Esophagus squamous epithelium (tissue), 5 donors: ENCODE measurements around the gene GPR176. TPM values are rescaled to one million over a fixed set of nuclear protein-coding genes. Genes with fewer than 3 reads are reported as not detected.

ENCODE experiments used
- DNase-seq: peaks from one replicate; lab custom pipeline; 2025; lab: John Stamatoyannopoulos, UW
- H3K27ac ChIP-seq, 4 donors: fragments of 200-600 bp; sonication (generic); one replicate each; pipeline ENCODE4 v1.5.1; 2016 to 2019; ENCODE audit warnings: mild to moderate bottlenecking in 1 of 4
- H3K27me3 ChIP-seq, 4 donors: fragments of 200-600 bp; sonication (generic); 1 replicate in 3 of 4; 2 replicates in 1 of 4; pipeline versions ENCODE4 v1.5.1 to v1.6.0; 2017 to 2021; ENCODE audit warnings: antibody characterized with exemption in 1 of 4
- H3K36me3 ChIP-seq, 3 donors: fragments of 200-600 bp; sonication (generic); one replicate each; pipeline ENCODE4 v1.5.1; 2016 to 2019
- H3K4me1 ChIP-seq, 3 donors: fragments of 200-600 bp; sonication (generic); one replicate each; pipeline ENCODE4 v1.5.1; 2017 to 2019
- H3K4me3 ChIP-seq, 4 donors: fragments of 200-600 bp; sonication (generic); 1 replicate in 3 of 4; 2 replicates in 1 of 4; pipeline ENCODE4 v1.5.1; 2016 to 2019; ENCODE audit warnings: mild to moderate bottlenecking in 2 of 4, moderate library complexity in 1 of 4
- H3K9me3 ChIP-seq, 3 donors: fragments of 200-600 bp; sonication (generic); one replicate each; pipeline ENCODE4 v1.5.1; 2016 to 2019
- POLR2A ChIP-seq, 4 donors: fragments of 450-650 bp; IDR thresholded peaks; one replicate each; pipeline ENCODE4 v1.6.1; 2017; ENCODE audit warnings: antibody characterized with exemption in 4 of 4, mild to moderate bottlenecking in 4 of 4, moderate library complexity in 3 of 4
- WGBS, 2 donors: methylation state at CpG; one replicate each; pipeline ENCODE4 v1.1.5; 2018; 5-methylcytosine and 5-hydroxymethylcytosine counted together
- intact Hi-C: fragments of 100-400 bp; cut with DNase I; formaldehyde crosslinking; loops from one replicate; pipeline ENCODE4 v1.15.0; 2022
- total RNA-seq, 4 donors: library from RNA; depleted of rRNA; stranded (reverse); fragments of >200 nt; gene quantifications; one replicate each; pipeline ENCODE4 v1.1.0, GENCODE V29; 2016
- TF ChIP-seq, protein P1 (sequence below), 6 experiments: fragments of 450-650 bp in 4 of 6; fragments of 200-600 bp in 2 of 6; sonication (generic) in 2 of 6; IDR thresholded peaks; one replicate each; pipeline ENCODE4 v1.5.1; 2016 to 2019; ENCODE audit warnings: antibody characterized with exemption in 6 of 6, mild to moderate bottlenecking in 4 of 6, moderate library complexity in 4 of 6
- donor health status: DM: yes; HTN: yes; CAD: no.

The GPR176 gene, protein sequence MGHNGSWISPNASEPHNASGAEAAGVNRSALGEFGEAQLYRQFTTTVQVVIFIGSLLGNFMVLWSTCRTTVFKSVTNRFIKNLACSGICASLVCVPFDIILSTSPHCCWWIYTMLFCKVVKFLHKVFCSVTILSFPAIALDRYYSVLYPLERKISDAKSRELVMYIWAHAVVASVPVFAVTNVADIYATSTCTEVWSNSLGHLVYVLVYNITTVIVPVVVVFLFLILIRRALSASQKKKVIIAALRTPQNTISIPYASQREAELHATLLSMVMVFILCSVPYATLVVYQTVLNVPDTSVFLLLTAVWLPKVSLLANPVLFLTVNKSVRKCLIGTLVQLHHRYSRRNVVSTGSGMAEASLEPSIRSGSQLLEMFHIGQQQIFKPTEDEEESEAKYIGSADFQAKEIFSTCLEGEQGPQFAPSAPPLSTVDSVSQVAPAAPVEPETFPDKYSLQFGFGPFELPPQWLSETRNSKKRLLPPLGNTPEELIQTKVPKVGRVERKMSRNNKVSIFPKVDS
- total RNA-seq: 1 to 10 TPM in 3 of 4 donors, not detected in 1; 1.1 to 5.0 (median 4.0) TPM

DNA sequence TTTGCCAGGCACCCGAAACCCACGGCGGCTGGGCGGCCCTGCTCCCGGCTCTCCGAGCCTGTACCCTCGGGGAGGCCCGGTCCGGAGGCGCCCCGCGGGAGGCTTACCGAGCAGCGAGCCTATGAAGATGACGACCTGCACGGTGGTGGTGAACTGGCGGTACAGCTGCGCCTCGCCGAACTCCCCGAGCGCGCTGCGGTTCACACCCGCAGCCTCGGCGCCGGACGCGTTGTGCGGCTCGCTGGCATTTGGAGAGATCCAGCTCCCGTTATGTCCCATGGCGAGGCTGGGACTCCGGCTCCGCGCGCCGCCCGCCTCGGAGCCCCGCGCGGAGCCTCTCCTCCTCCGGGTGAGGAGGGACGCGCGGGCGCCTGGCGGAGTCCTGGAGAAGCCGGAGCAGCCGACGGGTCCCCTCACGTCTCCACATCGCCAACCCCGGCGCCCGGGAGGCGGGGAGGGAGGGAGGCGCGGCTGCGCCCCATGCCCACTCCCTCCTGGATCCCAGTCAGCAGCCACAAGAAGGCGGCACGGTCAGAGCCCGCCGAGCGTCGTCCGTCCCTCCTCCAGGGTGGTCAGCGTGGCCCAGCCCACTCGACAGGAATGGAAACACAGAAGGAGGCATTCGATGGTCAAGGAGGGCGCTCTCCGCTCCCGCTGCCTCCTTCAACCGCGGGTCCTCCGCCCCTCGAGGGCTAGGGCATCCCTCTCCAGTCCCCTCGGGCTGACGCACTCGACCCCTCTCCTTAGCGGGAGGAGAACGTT is at the start of gene GPR176:
TSS of gene GPR176 (minus strand) at position 519 of the 762 bp plus-strand sequence. CDS start at position 279, 240 bp downstream.
- H3K4me3 ChIP-seq: peak within 1 kb of the TSS; percentile 52 to 78 (median 72)
- H3K27ac ChIP-seq: peak within 1 kb of the TSS; percentile 62 to 87 (median 79)
- H3K27me3 ChIP-seq: peaks cover 0 to 45% (median 5%) of the 10 kb centered on the region in 4 donors
- peaks cover 12 to 25% (median 13%) of the 10 kb centered on the region in 3 donors for H3K4me1 ChIP-seq
- no peaks in the 10 kb centered on the region for H3K36me3 ChIP-seq
- 0% methylated on average over 4 to 7 of the region's 84 CpGs for WGBS, 2 donors
- intact Hi-C loops: loop anchor here (10.0 kb wide), 1 partner anchor 55 kb away; no protein-coding TSS in a partner anchor
- H3K9me3 ChIP-seq: no peaks in the 10 kb centered on the region
- peak in 2 of 4 donors; percentile 15 to 38 for TF ChIP-seq POLR2A (IDR thresholded peaks at IDR 0.05)
- TF ChIP-seq, protein P1, sequence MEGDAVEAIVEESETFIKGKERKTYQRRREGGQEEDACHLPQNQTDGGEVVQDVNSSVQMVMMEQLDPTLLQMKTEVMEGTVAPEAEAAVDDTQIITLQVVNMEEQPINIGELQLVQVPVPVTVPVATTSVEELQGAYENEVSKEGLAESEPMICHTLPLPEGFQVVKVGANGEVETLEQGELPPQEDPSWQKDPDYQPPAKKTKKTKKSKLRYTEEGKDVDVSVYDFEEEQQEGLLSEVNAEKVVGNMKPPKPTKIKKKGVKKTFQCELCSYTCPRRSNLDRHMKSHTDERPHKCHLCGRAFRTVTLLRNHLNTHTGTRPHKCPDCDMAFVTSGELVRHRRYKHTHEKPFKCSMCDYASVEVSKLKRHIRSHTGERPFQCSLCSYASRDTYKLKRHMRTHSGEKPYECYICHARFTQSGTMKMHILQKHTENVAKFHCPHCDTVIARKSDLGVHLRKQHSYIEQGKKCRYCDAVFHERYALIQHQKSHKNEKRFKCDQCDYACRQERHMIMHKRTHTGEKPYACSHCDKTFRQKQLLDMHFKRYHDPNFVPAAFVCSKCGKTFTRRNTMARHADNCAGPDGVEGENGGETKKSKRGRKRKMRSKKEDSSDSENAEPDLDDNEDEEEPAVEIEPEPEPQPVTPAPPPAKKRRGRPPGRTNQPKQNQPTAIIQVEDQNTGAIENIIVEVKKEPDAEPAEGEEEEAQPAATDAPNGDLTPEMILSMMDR (IDR thresholded peaks at IDR 0.05): no peak
- DNase-seq: no peak

GRCh38 chr15:39969002-39969394 is 48.9 kb upstream of the GPR176 start:
- no peak overlapping the region for H3K4me3 ChIP-seq
- H3K27me3 ChIP-seq: no peaks in the 10 kb centered on the region
- peaks cover 3 to 70% (median 5%) of the 10 kb centered on the region in 3 donors for H3K36me3 ChIP-seq
- intact Hi-C loops: no loop called here
- no peaks in the 10 kb centered on the region for H3K9me3 ChIP-seq
- DNase-seq: no peak
- H3K4me1 ChIP-seq: peaks cover 0 to 20% (median 4%) of the 10 kb centered on the region in 3 donors
- no peak for TF ChIP-seq POLR2A (IDR thresholded peaks at IDR 0.05)
- TF ChIP-seq, protein P1 (IDR thresholded peaks at IDR 0.05): no peak
- WGBS, 2 donors: 94 to 95% methylated on average over 2 of the region's 2 CpGs
- no peak overlapping the region for H3K27ac ChIP-seq

DNA sequence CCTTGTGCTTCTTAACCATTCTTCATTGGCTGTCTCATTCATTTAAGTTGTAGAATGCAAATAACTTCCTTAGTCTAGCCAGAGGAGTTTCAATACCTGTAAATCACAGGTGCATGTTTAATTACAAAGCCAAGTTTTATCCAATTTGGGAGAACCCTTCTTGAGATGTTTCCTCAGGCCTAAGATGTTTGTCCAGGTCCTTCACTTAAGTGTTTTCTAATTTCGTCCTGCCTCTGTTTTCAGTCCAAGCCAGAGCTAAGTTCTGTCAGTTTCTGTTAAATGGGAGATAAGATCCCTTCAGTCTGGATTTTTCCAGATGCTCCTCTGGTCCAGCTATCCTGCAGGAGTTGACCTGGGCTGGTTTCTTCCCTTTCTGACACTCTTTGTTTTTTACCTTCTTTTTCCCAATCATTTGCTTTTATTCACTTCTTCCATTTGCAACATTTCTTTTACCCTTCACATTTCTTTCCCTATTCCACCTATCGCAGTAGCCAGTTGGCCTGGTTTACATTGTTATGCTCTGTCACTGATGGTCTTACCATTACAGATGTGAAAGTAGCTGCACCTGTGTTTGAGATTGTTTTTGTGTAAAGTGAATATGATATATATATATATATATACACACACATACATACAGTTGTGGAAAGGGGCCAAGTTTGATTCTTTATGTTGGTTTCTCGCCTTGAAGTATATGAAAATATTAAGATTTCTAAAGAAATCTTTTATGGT is 48.4 kb upstream of the GPR176 start:
- no peak for TF ChIP-seq POLR2A (IDR thresholded peaks at IDR 0.05)
- TF ChIP-seq, protein P1 (IDR thresholded peaks at IDR 0.05): no peak
- H3K27ac ChIP-seq: no peak overlapping the region
- H3K27me3 ChIP-seq: no peaks in the 10 kb centered on the region
- no peak for DNase-seq
- intact Hi-C loops: no loop called here
- no peaks in the 10 kb centered on the region for H3K9me3 ChIP-seq
- 90 to 92% methylated on average over 3 of the region's 3 CpGs for WGBS, 2 donors
- H3K4me1 ChIP-seq: peaks cover 0 to 20% (median 4%) of the 10 kb centered on the region in 3 donors
- no peak overlapping the region for H3K4me3 ChIP-seq
- H3K36me3 ChIP-seq: peaks cover 3 to 64% (median 5%) of the 10 kb centered on the region in 3 donors

DNA sequence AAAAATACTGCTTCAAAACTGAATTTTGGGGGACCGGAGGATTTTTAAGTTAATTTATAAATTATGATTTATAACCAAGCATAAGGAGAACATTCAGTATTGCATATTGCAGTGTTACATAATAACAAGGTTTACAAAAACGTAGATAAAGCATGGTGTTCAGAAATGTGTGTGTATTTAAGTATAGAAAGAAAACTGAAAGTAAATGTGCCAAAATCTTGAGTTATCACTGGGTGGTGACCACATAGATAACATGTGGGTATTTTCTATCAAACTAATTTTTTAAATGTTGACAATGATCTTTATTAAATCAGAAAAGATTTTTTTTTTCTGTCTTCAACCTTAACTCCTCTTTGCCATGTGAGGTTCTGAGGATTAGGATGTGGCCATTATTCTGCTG is 46.5 kb upstream of the GPR176 start:
- H3K36me3 ChIP-seq: peaks cover 3 to 64% (median 5%) of the 10 kb centered on the region in 3 donors
- no peaks in the 10 kb centered on the region for H3K27me3 ChIP-seq
- intact Hi-C loops: no loop called here
- H3K27ac ChIP-seq: no peak overlapping the region
- WGBS, 2 donors: 70 to 71% methylated on average over 2 of the region's 2 CpGs
- no peak for DNase-seq
- H3K4me3 ChIP-seq: no peak overlapping the region
- peaks cover 0 to 14% (median 4%) of the 10 kb centered on the region in 3 donors for H3K4me1 ChIP-seq
- no peaks in the 10 kb centered on the region for H3K9me3 ChIP-seq
- TF ChIP-seq, protein P1 (IDR thresholded peaks at IDR 0.05): no peak
- TF ChIP-seq POLR2A (IDR thresholded peaks at IDR 0.05): no peak
